Activated naive CD4-positive, alpha-beta T cell (primary cell): ENCODE measurements around the gene TAPBPL.

Experiments
- DNase-seq, 4 experiments: peaks; one replicate each; lab custom pipeline; 2025; lab: John Stamatoyannopoulos, UW

TAPBPL gene

GRCh38 chr12:6435961-6436715 lies 15.7 kb upstream of the TAPBPL start:
- no peak for DNase-seq

- DNase-seq = no peak
Measured at GRCh38 chr12:6437586-6437985, 14.3 kb upstream of the TAPBPL start.

GRCh38 chr12:6438345-6438744 lies 13.5 kb upstream of the TAPBPL start:
- DNase-seq = no peak

- DNase-seq = no peak
Measured at GRCh38 chr12:6440391-6440790, 11.5 kb upstream of the TAPBPL start.

DNA sequence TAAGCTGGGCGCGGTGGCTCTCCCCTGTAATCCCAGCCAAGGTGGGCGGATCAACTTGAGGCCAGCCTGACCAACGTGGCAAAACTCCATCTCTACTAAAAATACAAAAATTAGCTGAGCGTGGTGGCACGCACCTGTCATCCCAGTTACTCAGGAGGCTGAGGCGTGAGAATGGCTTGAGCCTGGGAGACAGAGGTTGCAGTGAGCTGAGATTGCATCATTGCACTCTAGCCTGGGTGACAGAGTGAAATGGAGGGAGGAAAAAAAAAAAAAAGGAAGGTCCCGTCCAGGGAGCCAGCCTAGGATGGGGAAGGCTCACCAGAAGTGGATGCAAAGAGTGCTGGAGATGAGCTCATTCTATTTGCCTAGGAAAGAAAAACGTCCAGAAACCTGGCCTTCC lies 9.0 kb upstream of the TAPBPL start:
- DNase-seq = no peak

DNA sequence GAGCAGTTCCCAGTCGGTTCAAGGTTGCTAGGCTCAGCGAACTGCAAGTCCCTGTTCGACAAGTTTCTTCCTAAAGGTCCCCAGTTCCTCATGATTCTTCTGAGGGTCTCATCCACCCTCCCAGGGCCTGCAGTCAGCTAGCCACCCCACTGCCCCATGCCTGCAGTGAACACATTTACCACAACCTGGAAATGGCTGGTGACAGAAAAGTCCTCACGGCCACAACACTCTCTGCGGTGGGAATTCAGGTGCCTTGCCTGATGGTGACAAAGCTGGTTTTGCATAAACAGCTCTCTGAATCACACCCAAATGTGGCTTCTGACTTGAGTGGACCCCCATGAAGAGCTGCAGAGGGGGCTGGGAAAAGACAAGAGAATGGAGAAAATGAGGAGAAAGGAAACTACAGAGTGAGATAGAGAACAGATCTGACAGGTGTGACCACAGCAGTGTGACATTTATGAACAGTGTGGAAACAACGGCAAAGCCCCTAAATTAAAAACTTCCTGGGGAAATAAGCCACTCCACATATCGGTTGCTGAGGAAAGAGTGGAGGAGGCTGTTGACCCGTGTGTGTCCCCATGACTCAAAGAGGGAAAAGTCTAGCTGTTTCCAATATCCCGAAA lies 8.4 kb upstream of the TAPBPL start:
- no peak for DNase-seq

- no peak for DNase-seq
Measured at GRCh38 chr12:6444031-6444430, 7.8 kb upstream of the TAPBPL start.

DNA sequence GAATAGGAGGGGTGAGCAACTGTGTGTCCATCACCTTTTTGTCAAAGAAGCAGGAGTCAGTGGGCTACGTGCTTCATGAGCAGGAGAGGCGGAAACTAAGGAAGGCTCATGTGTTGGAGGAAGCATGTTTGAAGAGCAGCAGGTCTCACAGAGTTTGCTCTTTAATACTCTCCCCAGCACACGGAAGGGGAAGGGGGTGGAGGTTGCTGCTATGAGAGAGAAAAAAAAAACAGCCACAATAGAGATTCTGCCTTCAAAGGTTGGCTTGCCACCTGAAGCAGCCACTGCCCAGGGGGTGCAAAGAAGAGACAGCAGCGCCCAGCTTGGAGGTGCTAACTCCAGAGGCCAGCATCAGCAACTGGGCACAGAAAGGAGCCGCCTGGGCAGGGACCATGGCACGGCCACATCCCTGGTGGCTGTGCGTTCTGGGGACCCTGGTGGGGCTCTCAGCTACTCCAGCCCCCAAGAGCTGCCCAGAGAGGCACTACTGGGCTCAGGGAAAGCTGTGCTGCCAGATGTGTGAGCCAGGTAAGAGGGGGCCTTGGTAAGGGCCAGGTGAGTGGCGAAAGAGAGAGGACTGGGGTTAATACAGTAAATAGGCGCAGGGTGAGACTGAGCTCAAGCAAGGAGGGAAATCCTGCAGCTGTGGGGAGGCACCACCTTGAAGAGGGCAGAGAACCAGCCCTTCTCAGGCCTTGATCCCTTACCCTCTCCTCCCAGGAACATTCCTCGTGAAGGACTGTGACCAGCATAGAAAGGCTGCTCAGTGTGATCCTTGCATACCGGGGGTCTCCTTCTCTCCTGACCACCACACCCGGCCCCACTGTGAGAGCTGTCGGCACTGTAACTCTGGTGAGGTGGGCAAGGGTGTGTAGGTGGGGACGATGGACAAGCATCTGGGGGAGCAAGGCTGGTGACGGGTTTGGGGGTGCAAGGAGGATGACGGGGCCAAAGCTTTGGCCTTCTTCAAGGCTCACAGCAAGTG lies 6.8 kb upstream of the TAPBPL start, which contains the start of gene CD27:
Gene CD27 (plus strand): TSS at position 252 of the 985 bp plus-strand sequence. CDS start 141 bp downstream, at position 393.
- DNase-seq = no peak

DNA sequence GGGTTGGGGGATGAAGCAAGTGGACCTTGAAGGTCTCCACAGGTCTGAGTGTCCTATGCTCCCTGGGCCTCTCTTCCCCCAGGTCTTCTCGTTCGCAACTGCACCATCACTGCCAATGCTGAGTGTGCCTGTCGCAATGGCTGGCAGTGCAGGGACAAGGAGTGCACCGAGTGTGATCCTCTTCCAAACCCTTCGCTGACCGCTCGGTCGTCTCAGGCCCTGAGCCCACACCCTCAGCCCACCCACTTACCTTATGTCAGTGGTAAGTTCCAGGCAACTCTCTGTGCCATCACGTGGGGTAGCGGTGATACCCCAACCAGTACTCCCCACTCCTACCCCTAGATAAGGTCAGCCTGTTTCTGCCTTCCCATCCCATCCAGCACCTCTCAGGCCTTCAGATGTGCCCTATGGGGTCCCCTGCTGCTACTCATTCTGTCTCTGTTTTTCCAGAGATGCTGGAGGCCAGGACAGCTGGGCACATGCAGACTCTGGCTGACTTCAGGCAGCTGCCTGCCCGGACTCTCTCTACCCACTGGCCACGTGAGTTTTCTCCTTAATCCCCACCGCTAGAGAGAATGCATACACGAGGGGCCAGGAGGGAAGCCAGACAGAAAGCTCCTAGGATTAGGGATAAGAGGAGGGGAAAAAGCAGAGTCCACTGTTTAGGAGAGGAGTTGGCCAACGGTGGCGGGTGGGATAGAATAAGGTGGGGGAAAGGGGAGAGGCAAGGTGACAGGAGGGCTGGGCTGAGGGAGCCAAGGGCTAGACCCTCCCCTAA lies 1.6 kb upstream of the TAPBPL start:
- DNase-seq = no peak

DNA sequence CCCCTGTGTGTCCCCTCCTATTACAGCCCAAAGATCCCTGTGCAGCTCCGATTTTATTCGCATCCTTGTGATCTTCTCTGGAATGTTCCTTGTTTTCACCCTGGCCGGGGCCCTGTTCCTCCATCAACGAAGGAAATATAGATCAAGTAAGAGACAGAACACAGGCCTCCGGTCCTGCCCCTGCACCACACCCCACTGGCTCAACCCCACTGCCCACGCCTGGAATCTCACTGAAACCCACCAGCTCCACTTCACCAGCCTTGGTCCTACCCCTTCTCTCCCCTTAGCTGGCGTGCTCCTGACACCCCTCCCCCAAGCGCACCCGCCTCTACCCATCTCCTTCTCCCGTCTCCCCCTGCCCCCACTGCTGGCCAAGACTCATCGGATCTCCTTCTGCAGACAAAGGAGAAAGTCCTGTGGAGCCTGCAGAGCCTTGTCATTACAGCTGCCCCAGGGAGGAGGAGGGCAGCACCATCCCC lies 934 bp upstream of the TAPBPL start:
- DNase-seq = no peak

DNA sequence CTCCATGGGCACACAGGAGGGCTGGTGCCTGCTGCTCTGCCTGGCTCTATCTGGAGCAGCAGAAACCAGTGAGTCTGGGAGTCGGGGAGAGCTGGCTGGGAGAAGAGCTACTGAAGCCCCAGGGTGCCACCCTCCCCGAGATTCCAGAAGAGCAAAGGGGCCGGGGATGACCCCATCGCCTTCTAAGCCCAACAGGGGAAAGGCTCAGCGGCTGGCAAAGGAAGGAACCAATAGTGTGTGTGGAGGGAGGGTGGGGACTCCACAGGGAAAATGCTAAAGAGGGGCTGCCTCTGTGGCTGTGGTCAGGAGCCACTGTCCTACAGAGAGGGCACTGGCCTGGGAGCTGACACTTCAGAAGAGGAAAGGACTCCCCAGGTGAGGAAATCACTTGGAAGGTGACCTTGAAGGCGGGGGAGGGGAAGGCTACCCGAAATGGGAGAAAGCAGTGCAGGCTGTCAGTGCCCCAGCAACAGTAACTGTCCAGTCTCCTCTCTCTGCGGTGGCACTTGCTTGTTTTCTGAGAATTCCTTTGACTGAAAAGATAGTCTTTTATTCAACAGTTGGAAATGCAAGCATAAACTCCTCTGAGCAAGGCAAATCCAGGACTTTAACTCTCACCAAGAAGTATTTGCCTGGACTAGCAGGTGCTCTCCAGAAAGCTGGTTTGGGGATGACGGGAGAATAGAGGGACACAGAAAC lies 552 bp downstream of the TAPBPL start:
- no peak for DNase-seq

GRCh38 chr12:6452944-6453630 lies 1.2 kb downstream of the TAPBPL start:
- DNase-seq = no peak

- no peak for DNase-seq
Measured at GRCh38 chr12:6457220-6457945, 5.5 kb downstream of the TAPBPL start.

DNA sequence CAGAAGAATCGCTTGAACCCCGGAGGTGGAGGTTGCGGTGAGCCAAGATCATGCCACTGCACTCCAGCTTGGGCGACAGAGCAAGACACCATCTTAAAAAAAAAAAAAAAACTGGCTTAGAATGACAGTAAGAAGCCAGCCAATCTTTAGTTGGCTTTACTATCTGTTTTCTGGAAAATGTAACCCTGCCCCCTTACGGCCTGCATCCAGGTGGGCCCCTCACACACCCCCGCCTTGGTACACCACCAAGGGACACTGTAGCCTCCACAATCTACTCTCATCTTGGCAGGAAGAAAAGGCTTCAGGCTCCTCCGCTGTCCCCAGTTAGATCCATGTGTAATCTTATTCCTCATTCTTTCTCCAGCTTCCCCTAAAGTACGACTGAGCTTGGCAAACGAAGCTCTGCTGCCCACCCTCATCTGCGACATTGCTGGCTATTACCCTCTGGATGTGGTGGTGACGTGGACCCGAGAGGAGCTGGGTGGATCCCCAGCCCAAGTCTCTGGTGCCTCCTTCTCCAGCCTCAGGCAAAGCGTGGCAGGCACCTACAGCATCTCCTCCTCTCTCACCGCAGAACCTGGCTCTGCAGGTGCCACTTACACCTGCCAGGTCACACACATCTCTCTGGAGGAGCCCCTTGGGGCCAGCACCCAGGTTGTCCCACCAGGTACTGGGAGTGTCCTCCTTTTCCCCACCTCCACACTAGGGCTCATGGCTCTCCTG lies 6.6 kb downstream of the TAPBPL start:
- DNase-seq = no peak

DNA sequence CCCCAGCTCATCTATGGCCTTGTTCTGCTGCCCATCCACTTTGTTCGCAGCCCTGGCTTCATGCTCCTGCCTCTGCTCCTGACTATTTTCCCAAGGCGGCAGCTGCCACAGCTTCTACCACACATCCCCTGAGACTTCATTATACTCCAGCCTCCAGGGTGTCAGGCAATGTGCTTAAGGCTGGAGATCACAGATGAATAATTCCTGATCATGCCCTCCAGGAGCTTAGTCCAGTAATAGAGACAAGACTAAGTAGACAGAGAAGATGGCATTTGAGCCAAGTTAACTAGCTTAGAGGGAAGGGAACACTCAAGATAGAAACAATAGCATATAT lies 7.1 kb downstream of the TAPBPL start:
- DNase-seq = no peak

- DNase-seq = no peak
Measured at GRCh38 chr12:6460751-6461371, 9.0 kb downstream of the TAPBPL start.

DNA sequence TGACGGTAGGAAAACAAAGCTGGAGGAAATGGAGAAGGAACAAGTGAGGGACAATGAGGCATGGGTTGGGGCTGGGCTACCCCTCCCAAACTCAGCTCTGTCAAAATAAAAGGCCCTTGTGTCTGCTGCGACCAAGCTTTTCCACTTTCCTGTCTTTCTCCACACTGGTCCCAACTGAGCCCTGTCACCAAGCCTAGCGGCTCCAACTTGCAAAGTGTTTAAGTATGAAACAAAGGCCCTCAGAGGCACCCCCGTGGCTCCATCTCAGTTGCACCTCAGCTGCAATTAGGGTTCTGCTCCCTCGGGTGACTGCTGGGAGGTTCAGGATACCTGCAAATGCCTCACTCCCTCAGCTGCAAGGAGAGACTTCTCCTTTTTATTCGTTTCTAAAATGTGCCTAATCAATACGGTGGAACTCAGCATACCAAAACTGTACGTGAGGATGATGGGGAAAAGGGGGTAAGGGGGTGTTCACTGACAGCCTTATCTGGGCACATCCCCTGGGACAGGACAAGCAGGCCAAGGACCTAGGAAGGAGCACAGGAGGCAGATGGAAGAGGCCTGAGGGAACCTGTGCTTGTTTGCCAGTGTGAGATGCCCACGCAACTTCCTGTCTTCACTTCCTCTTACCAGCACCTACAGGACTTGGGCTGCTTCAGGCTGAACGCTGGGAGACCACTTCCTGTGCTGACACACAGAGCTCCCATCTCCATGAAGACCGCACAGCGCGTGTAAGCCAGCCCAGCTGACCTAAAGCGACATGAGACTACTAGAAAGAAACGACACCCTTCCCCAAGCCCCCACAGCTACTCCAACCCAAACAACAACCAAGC lies 9.8 kb downstream of the TAPBPL start:
- peak in 3 of 4 experiments; percentile 35 to 66 (median 64) for DNase-seq
